Colon (tissue), 2 donors: ENCODE data around the gene SNAP47.

ENCODE experiments used
- FAIRE-seq: peaks from 2 replicates; lab custom pipeline; 2012; peaks lifted over from hg19 to GRCh38; lab: Jason Lieb, UNC
- donor health status: control.
- donor health status: control.

Gene SNAP47

DNA sequence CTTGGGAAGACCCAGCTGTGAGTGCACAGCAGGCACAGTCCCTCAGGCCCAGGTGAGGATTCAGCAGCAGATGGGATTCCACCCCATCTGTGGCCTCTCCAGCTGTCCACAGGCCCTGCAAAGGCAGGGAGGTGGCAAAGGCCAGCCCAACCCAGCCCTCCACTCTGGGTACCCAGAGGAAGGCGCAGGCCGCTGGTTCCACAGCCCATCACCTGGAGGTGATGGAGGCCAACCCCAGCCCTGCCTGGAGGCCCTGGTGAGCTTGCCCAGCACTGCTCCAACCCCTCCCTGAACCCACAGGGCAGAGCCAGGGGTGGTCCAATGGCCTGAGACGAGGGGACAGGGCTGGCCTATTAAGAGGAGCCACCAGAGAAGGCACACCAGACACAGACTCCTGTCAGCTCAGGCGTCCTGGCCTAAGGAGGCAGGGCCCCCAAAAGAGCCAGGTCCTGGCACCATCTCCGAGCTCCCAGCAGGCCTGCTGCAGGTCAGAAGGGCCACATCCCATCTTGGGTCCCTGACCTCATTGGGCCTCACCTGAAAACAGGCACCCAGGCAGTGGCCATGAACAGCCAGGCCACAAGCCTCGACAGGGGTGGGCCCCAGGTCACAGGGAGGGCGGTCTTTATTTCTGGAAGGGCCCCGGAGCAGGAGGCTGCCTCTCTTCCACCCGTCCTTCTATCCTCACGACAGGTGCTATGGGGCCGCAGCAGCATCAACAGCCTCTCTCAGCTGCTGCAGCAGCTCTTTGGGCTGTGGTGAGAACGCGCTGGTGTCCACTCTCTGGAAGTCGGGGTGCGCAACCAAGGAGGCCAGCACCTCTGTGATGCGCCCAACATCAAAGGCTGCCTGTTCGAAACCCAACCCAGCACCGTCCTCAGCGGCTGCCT, 3.3 kb upstream of the SNAP47 start:
- no peak for FAIRE-seq

DNA sequence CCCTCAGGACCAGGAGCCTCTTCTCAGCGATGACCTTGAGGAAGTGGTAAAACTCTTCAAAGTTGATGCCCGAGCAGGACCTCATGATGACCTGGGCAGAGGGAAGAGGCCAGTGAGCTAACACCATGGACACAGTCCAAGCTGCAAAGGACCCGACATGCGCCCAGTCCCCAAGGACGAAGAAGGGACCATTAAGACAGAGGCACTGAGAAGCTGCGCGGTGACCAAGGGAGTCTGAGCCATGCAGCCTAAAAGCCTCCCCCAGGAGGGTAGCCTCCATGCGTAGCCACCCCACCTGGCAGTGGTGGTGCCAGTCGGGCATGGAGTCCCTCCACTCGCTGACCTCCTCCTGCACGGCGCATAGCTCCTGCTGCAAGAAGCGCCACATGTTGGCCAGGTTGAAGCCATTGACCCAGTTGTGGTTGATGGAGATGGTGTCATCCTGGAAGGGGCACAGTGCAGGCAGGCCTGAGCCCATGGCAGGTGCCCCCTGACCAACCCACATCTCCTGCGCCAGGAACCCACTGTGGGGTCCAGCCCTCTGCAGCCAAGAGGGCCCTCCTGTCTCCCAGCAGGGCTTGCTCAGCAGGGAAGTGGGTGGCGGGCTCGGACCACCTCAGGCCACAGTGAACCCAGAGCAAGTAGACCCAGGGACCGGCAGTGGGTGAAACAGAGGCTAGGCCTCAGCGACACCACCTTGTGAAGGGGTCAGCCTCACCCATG, 2.5 kb upstream of the SNAP47 start:
- FAIRE-seq: no peak

DNA sequence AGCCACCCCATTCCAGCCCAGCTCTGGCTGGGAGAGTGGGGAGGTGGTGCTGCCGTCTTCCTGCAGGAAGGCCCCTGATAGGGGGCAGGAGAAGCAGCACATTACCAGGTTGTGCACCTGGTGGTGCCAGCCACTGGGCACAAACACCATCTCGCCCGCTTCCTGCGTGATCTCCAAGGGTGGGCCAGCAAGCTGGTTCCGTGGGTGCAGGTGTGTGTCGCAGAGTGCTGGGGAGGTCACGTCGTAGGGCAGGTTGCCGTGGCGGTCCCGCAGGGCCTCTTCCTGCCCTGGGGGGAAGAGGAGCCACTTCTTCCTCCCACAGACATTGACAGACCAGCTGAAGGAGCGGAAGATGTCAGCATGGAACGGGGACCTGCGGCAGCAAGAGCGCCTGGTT, 1.9 kb upstream of the SNAP47 start:
- FAIRE-seq: no peak

GRCh38 chr1:227733751-227734545, 1.3 kb upstream of the SNAP47 start:
- no peak for FAIRE-seq

GRCh38 chr1:227734546-227734855, 734 bp upstream of the SNAP47 start:
- FAIRE-seq: no peak

- no peak for FAIRE-seq
Observed at GRCh38 chr1:227735539-227736285, 477 bp downstream of the SNAP47 start.

DNA sequence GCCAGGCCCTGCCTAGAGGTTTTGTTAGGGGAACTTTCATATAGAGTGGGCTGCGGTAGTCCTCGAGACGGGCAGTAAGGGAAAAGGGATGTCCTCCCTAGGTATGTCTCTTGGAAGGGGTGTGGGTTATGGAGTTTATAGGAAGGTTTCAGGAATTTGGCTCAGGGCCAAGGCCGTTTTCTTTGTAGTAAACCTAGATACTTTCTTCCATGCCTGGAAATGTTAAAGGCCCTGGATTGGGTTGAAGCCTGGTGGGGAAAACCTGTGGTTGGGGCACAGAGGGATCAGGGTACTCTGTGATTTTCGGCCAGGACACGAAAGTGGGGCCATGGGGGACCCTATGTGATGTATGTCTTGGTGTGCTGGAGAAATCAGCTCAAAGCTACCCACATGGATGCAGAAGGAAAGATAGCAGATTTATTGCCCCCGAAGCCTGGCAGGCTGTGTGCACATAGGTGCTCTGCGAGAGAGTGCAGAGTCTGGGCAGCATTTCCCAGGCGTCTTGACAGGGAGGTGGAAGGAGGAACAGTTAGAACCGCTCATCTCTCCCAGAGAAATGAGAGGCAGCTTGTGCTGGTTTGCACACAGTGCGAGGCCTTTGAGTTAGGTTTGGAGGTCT, 1.7 kb downstream of the SNAP47 start:
- FAIRE-seq: no peak

DNA sequence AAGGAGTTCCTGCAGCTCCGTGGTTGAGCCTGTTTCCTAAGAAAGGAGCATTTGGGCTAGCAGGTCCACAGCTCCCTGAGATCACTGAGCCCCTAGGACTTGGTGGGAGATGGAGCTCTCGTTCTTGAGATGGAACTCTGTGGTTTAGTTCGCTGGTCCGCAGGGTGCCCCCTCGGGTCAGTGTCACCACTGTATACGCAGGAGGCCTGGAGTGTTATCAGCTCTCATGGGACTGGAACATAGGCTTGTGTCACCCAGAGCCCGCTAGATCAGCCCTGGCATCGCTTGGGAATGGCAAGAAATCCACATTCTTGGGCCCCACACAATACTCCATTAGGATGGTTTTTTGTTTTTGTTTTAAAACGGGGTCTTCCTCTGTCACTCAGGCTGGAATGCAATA, 3.6 kb downstream of the SNAP47 start:
- FAIRE-seq: no peak

DNA sequence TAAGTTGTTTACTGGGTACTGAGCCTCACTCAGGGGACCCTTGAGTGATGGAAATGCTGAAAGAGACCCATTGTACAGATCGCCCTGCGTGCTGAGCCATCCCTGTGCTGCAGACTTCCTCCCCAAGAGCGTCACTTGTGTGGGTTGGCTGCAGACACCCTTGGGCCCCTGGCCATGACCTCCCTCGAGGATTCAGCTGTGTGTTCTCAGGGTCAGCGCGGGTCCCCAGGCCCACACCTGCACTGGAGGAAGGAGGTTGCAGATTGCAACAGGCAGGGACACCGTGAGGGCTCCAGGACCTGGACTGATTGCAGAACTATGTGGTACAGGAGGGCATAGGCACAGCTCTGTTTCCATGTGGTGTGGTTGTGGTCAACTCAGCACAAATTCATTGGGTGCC, 4.4 kb downstream of the SNAP47 start:
- no peak for FAIRE-seq

- FAIRE-seq: no peak
Observed at GRCh38 chr1:227740401-227740960, 5.2 kb downstream of the SNAP47 start.

GRCh38 chr1:227741166-227741870, 6.1 kb downstream of the SNAP47 start:
- FAIRE-seq: no peak

DNA sequence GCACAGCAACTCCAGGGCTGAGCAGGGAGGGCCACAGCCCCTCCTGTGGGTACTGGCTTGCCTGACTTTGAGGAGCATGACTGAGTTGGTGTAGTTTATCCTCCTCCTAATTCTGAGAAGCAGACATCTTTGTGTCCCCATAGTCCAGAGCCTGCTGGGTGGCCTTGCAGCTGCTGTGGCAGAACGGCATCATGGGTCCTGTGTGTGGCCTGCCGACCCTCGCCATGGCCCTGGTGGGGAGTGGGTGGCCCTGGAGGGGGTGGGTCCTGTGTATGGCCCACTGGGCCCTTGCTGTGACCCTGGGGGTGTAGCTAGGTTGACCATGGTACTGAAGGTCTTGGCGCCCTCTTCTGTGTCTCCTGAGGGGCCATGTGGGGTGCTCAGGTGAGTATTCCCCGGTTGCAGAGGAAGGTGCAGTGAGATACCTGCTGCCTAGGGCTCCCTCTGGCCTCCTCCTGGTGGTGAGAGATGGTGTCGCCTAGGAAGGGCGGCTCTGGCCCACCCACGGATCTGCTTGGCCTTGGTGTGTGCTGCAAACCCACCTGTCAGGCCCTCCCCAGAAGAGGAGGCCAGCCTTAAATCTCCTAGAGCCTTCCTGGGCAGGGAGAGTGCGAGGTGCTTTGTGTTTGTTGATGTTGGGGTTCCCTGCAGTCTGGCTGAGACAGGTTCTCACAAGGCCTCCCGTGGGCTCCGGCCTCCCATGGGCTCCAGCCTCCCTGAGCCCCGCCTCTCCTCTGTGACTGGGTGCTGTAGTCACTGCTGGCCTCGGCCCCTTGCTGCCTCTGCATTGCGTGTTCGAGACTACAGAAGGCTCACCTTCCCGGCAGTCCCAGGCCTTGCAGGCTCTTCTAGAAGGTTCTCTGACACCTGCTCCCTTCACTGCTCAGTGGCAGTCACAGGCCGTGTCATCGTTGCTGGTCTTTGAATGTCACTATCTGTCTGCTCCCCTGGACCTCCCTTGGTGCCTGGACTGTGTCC, 7.8 kb downstream of the SNAP47 start:
- FAIRE-seq: no peak

DNA sequence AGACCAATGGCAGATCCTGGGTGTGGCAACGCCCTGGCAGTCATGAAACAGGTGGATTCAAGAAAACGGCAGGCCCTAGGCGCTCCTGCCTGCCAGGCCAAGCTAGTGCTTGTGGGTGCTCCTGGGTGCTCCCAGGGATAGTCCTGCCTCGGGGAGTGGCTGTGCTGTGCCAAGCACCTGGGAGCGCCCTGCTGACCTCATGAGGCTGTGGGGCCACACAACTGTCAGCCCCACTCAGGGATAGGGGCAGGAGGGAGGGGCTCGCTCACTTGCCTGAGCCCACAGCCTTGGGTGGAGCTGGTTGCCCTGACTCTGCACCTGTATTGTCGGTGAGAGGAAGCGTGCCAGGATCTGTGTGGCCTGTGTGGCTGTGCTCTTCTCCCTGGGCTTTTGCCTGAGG, 9.4 kb downstream of the SNAP47 start:
- no peak for FAIRE-seq

- no peak for FAIRE-seq
Observed at GRCh38 chr1:227745568-227746265, 10.5 kb downstream of the SNAP47 start.

DNA sequence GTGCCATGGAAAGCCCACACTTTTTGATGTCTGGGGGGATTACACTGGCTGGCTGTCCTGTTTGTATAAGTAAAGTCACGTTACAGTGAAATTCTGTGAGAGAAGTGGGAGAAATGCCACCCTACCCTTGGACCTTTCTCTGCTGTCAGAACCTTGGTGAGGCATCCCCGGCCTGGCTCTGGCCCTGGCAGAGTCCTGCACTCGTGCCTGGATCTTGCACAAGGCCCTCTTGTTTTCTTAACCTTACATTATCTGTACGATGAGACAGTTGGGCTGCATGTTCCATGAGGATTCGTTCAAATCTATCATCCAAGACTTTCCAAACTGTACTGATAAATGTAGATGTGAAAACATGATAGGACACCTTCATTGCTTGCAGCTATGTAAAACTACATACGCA, 11.4 kb downstream of the SNAP47 start:
- no peak for FAIRE-seq

GRCh38 chr1:227747382-227747781, 12.1 kb downstream of the SNAP47 start:
- FAIRE-seq: no peak

- FAIRE-seq: no peak
Observed at GRCh38 chr1:227747948-227748495, 12.8 kb downstream of the SNAP47 start.

DNA sequence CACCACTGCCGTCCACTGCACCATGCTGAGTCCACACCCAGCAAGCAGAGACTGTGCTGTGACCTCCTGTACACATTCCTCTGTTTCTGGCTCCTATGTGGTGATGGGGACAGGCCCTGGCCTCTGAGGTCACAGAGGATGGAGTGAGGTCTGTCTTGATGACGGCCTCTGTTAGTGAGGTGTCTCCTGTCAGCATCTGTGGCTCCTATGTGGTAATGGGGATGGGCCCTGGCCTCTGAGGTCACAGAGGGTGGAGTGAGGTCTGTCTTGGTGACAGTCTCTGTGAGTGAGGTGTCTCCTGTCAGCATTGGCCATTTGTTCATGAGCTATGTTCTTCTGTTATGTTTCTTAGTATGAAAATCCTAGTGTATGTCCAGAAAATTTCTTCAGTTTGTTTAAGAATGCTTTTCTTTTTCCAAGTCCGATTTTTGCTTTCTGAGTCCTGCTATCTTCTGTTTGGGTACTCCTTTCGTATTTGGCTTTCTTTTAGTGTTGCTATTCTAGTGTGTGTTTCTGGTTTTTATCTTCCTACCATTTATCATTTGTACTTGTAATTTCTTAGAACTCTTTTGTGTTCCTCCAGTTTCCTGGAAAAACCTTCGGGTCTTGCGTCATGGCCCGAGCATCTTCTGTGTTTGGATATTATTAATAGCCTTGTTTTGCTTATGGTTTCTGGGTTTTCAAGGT, 13.4 kb downstream of the SNAP47 start:
- FAIRE-seq: no peak
